ENCODE measurements around the gene LIX1L. TPM values are rescaled to one million over a fixed set of nuclear protein-coding genes. Genes with fewer than 3 reads are reported as not detected.

LIX1L gene
- total and polyA plus RNA-seq, 5 donors from 2014 or later: 21.7 to 36.2 (median 26.1) TPM

- no peaks in the 10 kb centered on the region for H3K36me3 ChIP-seq (ENCODE audit: control insufficient read depth, insufficient read depth, low read length)
- peaks cover 44% of the 10 kb centered on the region for H3K4me1 ChIP-seq (ENCODE audit: control insufficient read depth, insufficient read depth, low read length, poor library complexity, severe bottlenecking)
- DNase-seq (no peak), ATAC-seq (ENCODE audit: low read depth in 2 of 2) (no peak)
- Mint-ChIP-seq H3K36me3 (peaks cover 11% of the 10 kb centered on the region), H3K4me3 (peak overlapping the region; percentile 95 to 96 (median 96)), H3K4me1 (peaks cover 25 to 63% (median 38%) of the 10 kb centered on the region in 4 donors), H3K9me3 (peaks cover 0 to 4% (median 0%) of the 10 kb centered on the region in 7 donors), H3K27me3 (no peaks in the 10 kb centered on the region), H3K27ac (peak overlapping the region; percentile 96 to 99 (median 97))
- H3K9me3 ChIP-seq (ENCODE audit: control insufficient read depth in 2 of 2, low read length in 2 of 2): no peaks in the 10 kb centered on the region
- H3K4me3 ChIP-seq (ENCODE audit: low read depth, low read length): peak overlapping the region; percentile 97
- H3K27ac ChIP-seq (ENCODE audit: insufficient read depth, low read length, poor library complexity, severe bottlenecking): peak overlapping the region; percentile 82
- H3K27me3 ChIP-seq (ENCODE audit: control insufficient read depth, insufficient read depth, low read length): no peaks in the 10 kb centered on the region
Measured at GRCh38 chr1:145965119-145965744, 7.4 kb upstream of the LIX1L start.

GRCh38 chr1:145964328-145965118 lies 6.7 kb upstream of the LIX1L start, which contains the start of the genes ANKRD34A and POLR3GL:
Gene ANKRD34A (minus strand): TSS chr1:145964575. CDS start chr1:145961759, 2,816 bp downstream.
Gene POLR3GL (plus strand): TSS chr1:145964690. CDS start chr1:145974866, 10,176 bp downstream.
- Histone ChIP-seq H3K27me3 (ENCODE audit: control insufficient read depth, insufficient read depth, low read length) (no peaks in the 10 kb centered on the region), H3K4me1 (ENCODE audit: control insufficient read depth, insufficient read depth, low read length, poor library complexity, severe bottlenecking) (peaks cover 49% of the 10 kb centered on the region), H3K9me3 (ENCODE audit: control insufficient read depth in 2 of 2, low read length in 2 of 2) (no peaks in the 10 kb centered on the region), H3K27ac (ENCODE audit: insufficient read depth, low read length, poor library complexity, severe bottlenecking) (peak within 1 kb of the TSS; percentile 82), H3K4me3 (ENCODE audit: low read depth, low read length) (peak within 1 kb of the TSS; percentile 97), H3K36me3 (ENCODE audit: control insufficient read depth, insufficient read depth, low read length) (no peaks in the 10 kb centered on the region)
- ATAC-seq (ENCODE audit: low read depth in 2 of 2) (peak; percentile 91 to 93), DNase-seq (peak; percentile 90 to 97 (median 92))
- H3K9me3 Mint-ChIP-seq: peaks cover 0 to 4% (median 0%) of the 10 kb centered on the region in 7 donors
- H3K27ac Mint-ChIP-seq: peak within 1 kb of the TSS; percentile 96 to 99 (median 97)
- peaks cover 22 to 68% (median 41%) of the 10 kb centered on the region in 4 donors for H3K4me1 Mint-ChIP-seq
- peak within 1 kb of the TSS; percentile 95 to 96 (median 96) for H3K4me3 Mint-ChIP-seq
- H3K27me3 Mint-ChIP-seq: no peaks in the 10 kb centered on the region
- peaks cover 11% of the 10 kb centered on the region for H3K36me3 Mint-ChIP-seq

- H3K4me3 ChIP-seq (ENCODE audit: low read depth, low read length): peak overlapping the region; percentile 97
- no peaks in the 10 kb centered on the region for H3K27me3 ChIP-seq (ENCODE audit: control insufficient read depth, insufficient read depth, low read length)
- Mint-ChIP-seq H3K27me3 (no peaks in the 10 kb centered on the region), H3K36me3 (peaks cover 11% of the 10 kb centered on the region), H3K4me3 (peak overlapping the region; percentile 95 to 96 (median 96)), H3K27ac (peak overlapping the region; percentile 96 to 99 (median 97)), H3K9me3 (peaks cover 0 to 4% (median 0%) of the 10 kb centered on the region in 7 donors), H3K4me1 (peaks cover 22 to 73% (median 51%) of the 10 kb centered on the region in 4 donors)
- no peaks in the 10 kb centered on the region for H3K9me3 ChIP-seq (ENCODE audit: control insufficient read depth in 2 of 2, low read length in 2 of 2)
- H3K4me1 ChIP-seq (ENCODE audit: control insufficient read depth, insufficient read depth, low read length, poor library complexity, severe bottlenecking): peaks cover 60% of the 10 kb centered on the region
- ATAC-seq (ENCODE audit: low read depth in 2 of 2): no peak
- no peak for DNase-seq
- H3K27ac ChIP-seq (ENCODE audit: insufficient read depth, low read length, poor library complexity, severe bottlenecking): peak overlapping the region; percentile 82
- H3K36me3 ChIP-seq (ENCODE audit: control insufficient read depth, insufficient read depth, low read length): no peaks in the 10 kb centered on the region
Measured at GRCh38 chr1:145963265-145964019, 5.6 kb upstream of the LIX1L start.

GRCh38 chr1:145962157-145963102 lies 4.6 kb upstream of the LIX1L start:
- Mint-ChIP-seq H3K36me3 (peaks cover 3% of the 10 kb centered on the region), H3K4me3 (peak overlapping the region; percentile 95 to 97 (median 96)), H3K27ac (peak overlapping the region; percentile 96 to 99 (median 96)), H3K4me1 (peaks cover 19 to 71% (median 50%) of the 10 kb centered on the region in 4 donors), H3K9me3 (peaks cover 0 to 2% (median 0%) of the 10 kb centered on the region in 7 donors), H3K27me3 (no peaks in the 10 kb centered on the region)
- no peak for ATAC-seq (ENCODE audit: low read depth in 2 of 2)
- Histone ChIP-seq H3K9me3 (ENCODE audit: control insufficient read depth in 2 of 2, low read length in 2 of 2) (no peaks in the 10 kb centered on the region), H3K36me3 (ENCODE audit: control insufficient read depth, insufficient read depth, low read length) (no peaks in the 10 kb centered on the region), H3K4me3 (ENCODE audit: low read depth, low read length) (peak overlapping the region; percentile 97), H3K4me1 (ENCODE audit: control insufficient read depth, insufficient read depth, low read length, poor library complexity, severe bottlenecking) (peaks cover 64% of the 10 kb centered on the region), H3K27me3 (ENCODE audit: control insufficient read depth, insufficient read depth, low read length) (no peaks in the 10 kb centered on the region), H3K27ac (ENCODE audit: insufficient read depth, low read length, poor library complexity, severe bottlenecking) (peak overlapping the region; percentile 82)
- peak in 2 of 3 donors; percentile 27 to 41 for DNase-seq

- peaks cover 24 to 71% (median 56%) of the 10 kb centered on the region in 4 donors for H3K4me1 Mint-ChIP-seq
- peak overlapping the region; percentile 93 to 97 (median 96) for H3K4me3 Mint-ChIP-seq
- ATAC-seq (ENCODE audit: low read depth in 2 of 2) (no peak), DNase-seq (peak in 2 of 3 donors; percentile 48 to 55)
- H3K27ac ChIP-seq (ENCODE audit: insufficient read depth, low read length, poor library complexity, severe bottlenecking): peak overlapping the region; percentile 82
- no peaks in the 10 kb centered on the region for H3K9me3 Mint-ChIP-seq
- H3K36me3 Mint-ChIP-seq: no peaks in the 10 kb centered on the region
- no peaks in the 10 kb centered on the region for H3K27me3 Mint-ChIP-seq
- H3K4me3 ChIP-seq (ENCODE audit: low read depth, low read length): peak overlapping the region; percentile 88
- H3K36me3 ChIP-seq (ENCODE audit: control insufficient read depth, insufficient read depth, low read length): no peaks in the 10 kb centered on the region
- peak overlapping the region; percentile 45 to 96 (median 94) for H3K27ac Mint-ChIP-seq
- H3K4me1 ChIP-seq (ENCODE audit: control insufficient read depth, insufficient read depth, low read length, poor library complexity, severe bottlenecking): peaks cover 72% of the 10 kb centered on the region
- H3K9me3 ChIP-seq (ENCODE audit: control insufficient read depth in 2 of 2, low read length in 2 of 2): no peaks in the 10 kb centered on the region
- H3K27me3 ChIP-seq (ENCODE audit: control insufficient read depth, insufficient read depth, low read length): no peaks in the 10 kb centered on the region
Measured at GRCh38 chr1:145961425-145962156, 3.8 kb upstream of the LIX1L start.

GRCh38 chr1:145961109-145961424 lies 3.2 kb upstream of the LIX1L start:
- peaks cover 77% of the 10 kb centered on the region for H3K4me1 ChIP-seq (ENCODE audit: control insufficient read depth, insufficient read depth, low read length, poor library complexity, severe bottlenecking)
- H3K27ac Mint-ChIP-seq: peak overlapping the region; percentile 84 to 96 (median 94)
- H3K4me3 Mint-ChIP-seq: peak overlapping the region; percentile 93 to 97 (median 96)
- no peaks in the 10 kb centered on the region for H3K36me3 Mint-ChIP-seq
- no peaks in the 10 kb centered on the region for H3K9me3 ChIP-seq (ENCODE audit: control insufficient read depth in 2 of 2, low read length in 2 of 2)
- H3K27me3 ChIP-seq (ENCODE audit: control insufficient read depth, insufficient read depth, low read length): no peaks in the 10 kb centered on the region
- H3K4me1 Mint-ChIP-seq: peaks cover 24 to 77% (median 60%) of the 10 kb centered on the region in 4 donors
- ATAC-seq (ENCODE audit: low read depth in 2 of 2) (no peak), DNase-seq (no peak)
- no peaks in the 10 kb centered on the region for H3K36me3 ChIP-seq (ENCODE audit: control insufficient read depth, insufficient read depth, low read length)
- no peaks in the 10 kb centered on the region for H3K9me3 Mint-ChIP-seq
- no peaks in the 10 kb centered on the region for H3K27me3 Mint-ChIP-seq
- peak overlapping the region; percentile 69 for H3K27ac ChIP-seq (ENCODE audit: insufficient read depth, low read length, poor library complexity, severe bottlenecking)
- peak overlapping the region; percentile 88 for H3K4me3 ChIP-seq (ENCODE audit: low read depth, low read length)
